ENCODE results near the gene DDHD1.

GRCh38 chr14:53190938-53191337 lies 37.8 kb upstream of the DDHD1 start:
- TF ChIP-seq ZNF37A (tag by site-specific recombination; IDR thresholded peaks at IDR 0.05) (no peak), REPIN1 (tag by site-specific recombination; IDR thresholded peaks at IDR 0.05; ENCODE audit: low read depth) (no peak), SETDB1 (IDR thresholded peaks at IDR 0.05; ENCODE audit: insufficient read length, low read length) (no peak), PATZ1 (tag by site-specific recombination; IDR thresholded peaks at IDR 0.05) (no peak), CTCF (tag by site-specific recombination; IDR thresholded peaks at IDR 0.05) (no peak), ZNF274 (IDR thresholded peaks at IDR 0.05; ENCODE audit: low read length) (no peak), ZNF274 (tag by site-specific recombination; IDR thresholded peaks at IDR 0.05; ENCODE audit: borderline replicate concordance) (no peak), BCL11B (tag by site-specific recombination; IDR thresholded peaks at IDR 0.05; ENCODE audit: low read depth) (no peak), ZNF658 (tag by site-specific recombination; IDR thresholded peaks at IDR 0.05) (no peak), KLF9 (tag by site-specific recombination; IDR thresholded peaks at IDR 0.05; ENCODE audit: low read depth) (no peak), RBAK (tag by site-specific recombination; IDR thresholded peaks at IDR 0.05) (no peak)
